Left cardiac atrium (tissue), 4 donors: ENCODE measurements around the gene LGALS4. TPM values are rescaled to one million over a fixed set of nuclear protein-coding genes. Genes with fewer than 3 reads are reported as not detected.

Experiments used
- ATAC-seq, 2 donors: fragments of 200-7000 bp; cut with Tn5 transposase; one replicate each; pipeline ENCODE4 v1.9.1; 2020; ENCODE audit warnings: mild to moderate bottlenecking in 2 of 2, moderate library complexity in 2 of 2
- DNase-seq: peaks from one replicate; pipeline ENCODE4 v3.0.0-alpha.2; 2020
- intact Hi-C, 2 donors: fragments of 100-400 bp; cut with DNase I; formaldehyde crosslinking; loops; one replicate each; pipeline versions ENCODE4 v1.14.1 to v1.15.1; 2022 to 2023
- total RNA-seq, 2 donors: library from RNA; stranded (reverse); fragmentation: NEBNext Ultra II Directional; extraction: Animal tissue kit (Norgen Biotek cat#: 25700); gene quantifications; one replicate each; pipeline ENCODE4 v1.2.1, GENCODE V29; 2021
- donor health status: DM: no; HTN: yes; CAD: no.
- donor health status: DM: no; HTN: yes; CAD: no; lungs with severe emphysema.
- donor health status: DM: yes; HTN: yes; CAD: no.
- donor health status: Dilated cardiomyopathy.

The LGALS4 gene
- total RNA-seq, 2 donors from 2014 or later, result 0.85 to 1.4 TPM

GRCh38 chr19:38844093-38844686, 31.4 kb upstream of the LGALS4 start:
- no peak for DNase-seq
- intact Hi-C loops, result loop anchor here in 1 of 2 donors (10.0 kb wide), 1 partner anchor 199 kb away; the partner anchor contains the start of gene ACTN4
- no peak for ATAC-seq

- intact Hi-C loops, result loop anchor here in 1 of 2 donors (10.0 kb wide), 1 partner anchor 198 kb away; the partner anchor contains the start of gene ACTN4
- ATAC-seq (no peak), DNase-seq (no peak)
Observed at GRCh38 chr19:38843175-38843758, 30.5 kb upstream of the LGALS4 start.

- intact Hi-C loops, result loop anchor here in 1 of 2 donors (10.0 kb wide), 1 partner anchor 198 kb away; the partner anchor contains the start of gene ACTN4
- DNase-seq (no peak), ATAC-seq (peak; percentile 3 to 28)
Observed at GRCh38 chr19:38842439-38843174, 29.9 kb upstream of the LGALS4 start.

GRCh38 chr19:38841787-38842438, 29.2 kb upstream of the LGALS4 start:
- ATAC-seq (no peak), DNase-seq (no peak)
- intact Hi-C loops, result loop anchor here in 1 of 2 donors (10.0 kb wide), 1 partner anchor 197 kb away; the partner anchor contains the start of gene ACTN4

- no peak for ATAC-seq
- no peak for DNase-seq
- intact Hi-C loops, result loop anchor here in 1 of 2 donors (10.0 kb wide), 1 partner anchor 196 kb away; the partner anchor contains the start of gene ACTN4
Observed at GRCh38 chr19:38841180-38841766, 28.5 kb upstream of the LGALS4 start.

- no peak for ATAC-seq
- intact Hi-C loops, result loop anchor here in 1 of 2 donors (10.0 kb wide), 1 partner anchor 196 kb away; the partner anchor contains the start of gene ACTN4
- DNase-seq, result no peak
Observed at GRCh38 chr19:38840583-38840968, 27.8 kb upstream of the LGALS4 start.

- intact Hi-C loops, result loop anchor here in 1 of 2 donors (10.0 kb wide), 1 partner anchor 195 kb away; the partner anchor contains the start of gene ACTN4
Observed at GRCh38 chr19:38839816-38840582, 27.3 kb upstream of the LGALS4 start.

GRCh38 chr19:38838986-38839761, 26.4 kb upstream of the LGALS4 start:
- DNase-seq, result no peak
- intact Hi-C loops, result no loop called here
- no peak for ATAC-seq

More at GRCh38 chr19:38839816-38840582, 27.3 kb upstream of the LGALS4 start:
- ATAC-seq (no peak), DNase-seq (no peak)

- DNase-seq (no peak), ATAC-seq (no peak)
- intact Hi-C loops, result no loop called here
Observed at GRCh38 chr19:38838208-38838985, 25.7 kb upstream of the LGALS4 start.

- DNase-seq, result no peak
- intact Hi-C loops, result no loop called here
- no peak for ATAC-seq
Observed at GRCh38 chr19:38837656-38838121, 24.9 kb upstream of the LGALS4 start.

GRCh38 chr19:38836983-38837626, 24.4 kb upstream of the LGALS4 start:
- intact Hi-C loops, result no loop called here
- DNase-seq (no peak), ATAC-seq (no peak)

GRCh38 chr19:38836159-38836982, 23.6 kb upstream of the LGALS4 start:
- no peak for DNase-seq
- intact Hi-C loops, result no loop called here
- no peak for ATAC-seq

GRCh38 chr19:38834590-38834989, 21.8 kb upstream of the LGALS4 start:
- intact Hi-C loops, result loop anchor here in 1 of 2 donors (2.0 to 5.0 kb wide), 2 partner anchors 14 to 187 kb away; partner anchors contain the start of genes ACTN4 and HNRNPL
- no peak for ATAC-seq
- no peak for DNase-seq

- DNase-seq (no peak), ATAC-seq (no peak)
- intact Hi-C loops, result loop anchor here in 1 of 2 donors (2.0 to 5.0 kb wide), 2 partner anchors 15 to 187 kb away; partner anchors contain the start of genes ACTN4 and HNRNPL
Observed at GRCh38 chr19:38834104-38834490, 21.4 kb upstream of the LGALS4 start.

GRCh38 chr19:38833092-38833425, 20.3 kb upstream of the LGALS4 start:
- intact Hi-C loops, result loop anchor here in 1 of 2 donors (5.0 kb wide), 1 partner anchor 186 kb away; the partner anchor contains the start of gene ACTN4
- DNase-seq (no peak), ATAC-seq (no peak)
